ACHN (cell line): ENCODE results near the gene FUCA1.
"Not testable (repeated sequence)": the region's sequence is repeated elsewhere in the genome, so short reads cannot be mapped to it uniquely, and the experiment has no call there.

ENCODE experiments used
- DNase-seq: peaks from one replicate; pipeline ENCODE4 v3.0.0-alpha.2; 2015
- in situ Hi-C: cut with HindIII; loops from 2 replicates; pipeline ENCODE4 v1.10.0; 2017; ENCODE audit warnings: low sequenced_read_pairs, low pct_ligation_motif_present, low pct_unique_long_range_greater_than_20kb

The FUCA1 gene

GRCh38 chr1:23848673-23849616, 19.1 kb downstream of the FUCA1 start:
- DNase-seq, result no peak
- in situ Hi-C loops, result no loop called here

DNA sequence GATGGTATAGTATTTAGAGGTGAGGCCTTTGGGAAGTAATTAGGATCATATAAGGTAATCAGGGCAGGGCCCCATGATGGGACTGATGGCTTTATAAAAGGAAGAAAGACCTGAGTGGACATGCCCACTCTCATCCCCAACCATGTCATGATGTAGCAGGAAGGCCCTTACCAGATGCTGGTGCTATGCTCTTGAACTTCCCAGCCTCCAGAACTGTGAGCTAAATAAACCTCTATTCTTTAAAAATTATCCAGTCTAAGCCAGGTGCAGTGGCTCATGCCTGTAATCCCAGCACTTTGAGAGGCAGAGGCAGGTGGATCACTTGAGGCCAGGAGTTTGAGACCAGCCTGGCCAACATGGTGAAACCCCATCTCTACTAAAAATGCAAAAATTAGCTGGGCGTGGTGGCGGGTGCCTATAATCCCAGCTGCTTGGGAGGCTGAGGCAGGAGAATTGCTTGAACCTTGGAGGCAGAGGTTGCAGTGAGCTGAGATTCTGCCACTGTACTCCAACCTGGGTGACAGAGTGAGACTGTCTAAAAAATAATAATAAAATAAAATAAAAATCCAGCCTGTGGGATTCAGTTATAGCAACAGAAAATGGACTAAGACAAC, 20.5 kb downstream of the FUCA1 start:
- in situ Hi-C loops, DNase-seq: not testable (repeated sequence)

DNA sequence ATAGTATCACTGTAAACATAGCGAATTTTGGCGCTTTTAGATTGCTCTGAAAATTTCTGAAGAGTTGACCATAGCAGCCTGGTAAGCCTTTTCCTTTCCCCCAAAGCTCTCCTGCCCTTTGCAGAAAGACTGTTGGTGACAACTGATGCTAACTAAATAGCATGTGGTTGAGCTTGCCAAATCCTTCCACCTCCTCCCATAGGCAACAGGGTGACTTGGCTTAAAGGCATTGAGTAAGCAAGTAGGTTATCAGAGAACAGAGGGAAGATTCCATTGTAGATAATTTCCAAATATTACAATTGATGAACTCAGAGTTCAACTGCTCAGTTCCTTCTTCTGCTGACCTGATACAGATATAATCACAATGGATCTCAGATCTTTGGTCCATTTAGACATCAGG, 22.9 kb downstream of the FUCA1 start:
- DNase-seq, result no peak
- in situ Hi-C loops, result no loop called here

GRCh38 chr1:23843644-23844043, 24.4 kb downstream of the FUCA1 start:
- DNase-seq, result no peak
- in situ Hi-C loops, result no loop called here

DNA sequence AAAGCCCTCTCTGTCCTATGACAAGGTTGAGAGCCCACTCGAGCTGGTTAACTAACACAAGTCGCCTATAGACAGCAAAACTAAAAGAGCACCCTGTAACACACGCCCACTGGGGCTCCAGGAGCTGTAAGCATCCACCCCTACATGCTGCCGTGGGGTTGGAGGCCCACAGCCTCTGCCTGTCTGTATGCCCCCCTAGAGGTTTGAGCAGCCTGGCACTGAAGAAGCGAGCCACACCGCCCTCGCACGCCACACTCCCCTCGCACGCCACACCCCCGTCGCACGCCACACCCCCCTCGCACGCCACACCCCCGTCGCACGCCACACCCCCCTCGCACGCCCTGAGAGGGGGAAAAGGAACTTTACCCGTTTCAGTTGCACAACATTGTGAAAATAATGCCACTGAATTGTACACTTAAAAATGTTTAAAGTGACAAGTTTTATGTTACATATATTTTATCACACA, 29.7 kb downstream of the FUCA1 start:
- in situ Hi-C loops, result no loop called here
- peak; percentile 47 for DNase-seq

- no peak for DNase-seq
- in situ Hi-C loops, result no loop called here
These were observed 30.2 kb downstream of the FUCA1 start for GRCh38 chr1:23837908-23838307.

DNA sequence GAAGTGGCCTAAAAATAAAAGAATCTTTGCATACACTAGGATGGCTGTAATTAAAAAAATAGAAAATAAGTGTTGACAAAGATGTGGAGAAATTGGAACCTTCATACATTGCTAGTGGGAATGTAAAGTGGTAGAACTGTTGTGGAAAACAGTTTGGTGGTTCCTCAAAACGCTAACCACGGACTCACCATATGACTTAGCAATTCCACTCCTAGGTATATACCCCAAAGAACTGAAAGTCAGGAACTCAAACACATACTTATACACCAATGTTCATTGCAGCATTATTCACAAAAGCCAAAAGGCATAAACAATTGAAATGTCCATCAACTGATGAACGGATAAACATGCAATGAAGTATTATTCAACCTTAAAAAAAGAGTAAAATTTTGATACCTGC, 32.1 kb downstream of the FUCA1 start:
- DNase-seq, result no peak
- in situ Hi-C loops, result no loop called here

DNA sequence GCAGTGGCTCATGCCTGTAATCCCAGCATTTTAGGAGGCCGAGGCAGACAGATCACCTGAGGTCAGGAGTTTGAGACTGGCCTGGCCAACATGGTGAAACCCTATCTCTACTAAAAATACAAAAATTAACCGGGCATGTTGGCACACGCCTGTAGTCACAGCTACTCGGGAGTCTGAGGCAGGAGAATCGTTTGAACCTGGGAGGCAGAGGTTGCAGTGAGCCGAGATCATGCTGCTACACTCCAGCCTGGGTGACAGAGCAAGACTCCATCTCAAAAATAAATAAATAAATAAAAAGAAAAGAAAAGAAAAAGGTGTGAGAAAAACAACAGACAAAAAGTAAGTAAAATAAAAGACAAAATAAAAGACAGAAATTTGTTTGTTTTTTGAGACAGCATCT, 33.9 kb downstream of the FUCA1 start:
- DNase-seq, in situ Hi-C loops: not testable (repeated sequence)

DNA sequence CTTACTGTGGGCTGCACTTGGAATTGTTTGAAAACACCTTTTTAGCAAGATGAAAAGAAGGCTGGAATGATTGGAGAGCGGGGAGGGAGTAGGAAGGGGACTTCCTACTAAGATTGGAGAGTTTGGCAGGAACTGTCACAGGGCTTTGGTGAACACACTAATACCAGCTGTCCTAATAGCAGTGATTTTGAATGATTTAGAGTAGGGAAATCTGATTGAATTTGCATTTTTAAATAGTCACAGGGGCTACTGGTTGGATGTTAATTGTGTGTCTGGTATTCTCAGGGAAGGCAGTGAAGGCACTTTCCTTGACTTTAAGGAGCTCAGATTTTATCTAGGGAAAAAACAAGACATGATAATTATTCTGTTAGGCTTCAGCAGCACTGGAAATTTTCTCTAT, 40.4 kb downstream of the FUCA1 start:
- DNase-seq, result no peak
- in situ Hi-C loops, result no loop called here

- DNase-seq, in situ Hi-C loops: not testable (repeated sequence)
These were observed 41.5 kb downstream of the FUCA1 start for GRCh38 chr1:23826590-23826989.

DNA sequence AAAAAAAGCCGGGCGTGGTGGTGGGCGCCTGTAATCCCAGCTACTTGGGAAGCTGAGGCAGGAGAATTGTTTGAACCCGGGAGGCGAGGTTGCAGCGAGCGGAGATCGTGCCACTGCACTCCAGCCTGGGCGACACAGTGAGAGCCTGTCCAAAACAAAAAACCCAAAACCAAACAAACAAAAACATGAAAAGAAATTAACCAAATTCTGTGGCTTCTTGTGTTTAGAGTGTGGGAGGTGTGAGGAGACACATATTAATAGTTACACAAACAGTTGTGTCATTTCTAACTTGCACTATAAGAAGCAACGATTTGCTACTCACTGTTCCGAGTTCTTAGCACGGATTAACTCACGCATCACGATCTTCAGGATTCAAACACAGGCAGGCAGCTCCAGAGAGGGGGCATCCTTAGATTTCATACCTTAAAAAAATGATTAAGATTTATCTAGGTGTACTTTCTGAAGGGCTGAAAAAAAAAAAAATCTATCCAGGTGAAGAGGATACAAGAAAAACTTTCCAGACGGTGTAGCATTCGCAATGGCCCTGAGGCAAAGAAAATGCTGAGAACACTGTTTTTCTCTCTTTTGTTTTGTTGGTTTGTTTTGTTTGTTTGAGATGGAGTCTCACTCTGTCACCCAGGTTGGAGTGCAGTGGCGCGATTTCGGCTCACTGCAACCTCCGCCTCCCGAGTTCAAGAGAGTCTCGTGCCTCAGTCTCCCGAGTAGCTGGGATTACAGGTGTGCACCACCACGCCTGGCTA, 42.1 kb downstream of the FUCA1 start:
- in situ Hi-C loops, result no loop called here
- no peak for DNase-seq

DNA sequence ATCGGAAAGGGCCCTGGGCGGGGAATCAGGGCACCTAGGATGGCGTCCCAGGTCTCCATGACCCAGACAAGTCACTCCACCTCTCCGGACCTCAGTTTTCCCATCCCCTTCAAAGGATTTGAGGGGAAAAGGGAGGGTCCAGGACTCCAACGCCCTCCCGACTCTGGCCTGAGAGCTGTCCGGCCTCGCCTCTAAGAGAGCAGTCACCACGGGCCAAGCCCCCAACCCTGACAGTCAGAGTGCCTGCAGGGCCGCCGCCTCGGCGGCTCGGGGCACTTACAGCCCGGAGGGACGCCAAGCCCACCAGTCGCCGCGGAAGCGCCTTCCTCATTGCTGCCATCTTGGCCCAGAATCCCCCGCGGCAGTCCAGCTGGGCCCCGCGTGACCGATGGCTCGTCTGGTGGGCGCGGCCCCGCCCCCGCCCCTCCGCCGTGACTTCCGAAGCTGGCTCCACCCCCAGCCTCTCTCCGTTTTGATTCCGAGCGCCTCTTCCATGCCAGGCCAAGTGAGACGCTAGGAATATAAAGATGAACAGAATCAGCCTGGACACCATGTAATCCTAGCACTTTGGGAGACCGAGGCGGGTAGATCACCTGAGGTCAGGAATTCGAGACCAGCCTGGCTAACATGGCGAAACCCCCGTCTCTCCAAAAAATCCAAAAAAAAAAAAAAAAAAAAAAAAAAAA, 42.9 kb downstream of the FUCA1 start, which contains the start of gene HMGCL:
HMGCL (minus strand) TSS at position 354 of the 686 bp plus-strand sequence; CDS start at position 340, 14 bp downstream.
- peak; percentile 88 for DNase-seq
- in situ Hi-C loops, result no loop called here

DNA sequence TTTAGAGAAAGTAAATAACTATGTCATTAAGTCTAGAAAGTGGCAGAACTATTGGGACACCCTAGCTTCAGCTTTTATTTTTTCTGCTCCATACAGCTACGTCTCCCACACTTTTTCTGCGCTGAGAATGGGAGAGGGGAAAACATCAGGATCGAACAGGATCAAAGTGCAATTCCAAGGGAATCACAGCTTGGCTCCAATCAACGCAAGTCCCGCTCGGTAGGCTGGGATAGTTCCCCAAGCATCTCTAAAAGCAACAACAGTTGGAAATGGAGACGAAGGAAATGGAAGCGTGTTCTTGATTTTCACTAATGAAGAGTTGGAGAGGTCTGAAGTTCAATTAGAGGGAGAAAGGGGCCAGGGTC, 43.4 kb downstream of the FUCA1 start:
- DNase-seq, result no peak
- in situ Hi-C loops, result no loop called here

GRCh38 chr1:23823767-23824166, 44.3 kb downstream of the FUCA1 start:
- DNase-seq, result no peak
- in situ Hi-C loops, result no loop called here

DNA sequence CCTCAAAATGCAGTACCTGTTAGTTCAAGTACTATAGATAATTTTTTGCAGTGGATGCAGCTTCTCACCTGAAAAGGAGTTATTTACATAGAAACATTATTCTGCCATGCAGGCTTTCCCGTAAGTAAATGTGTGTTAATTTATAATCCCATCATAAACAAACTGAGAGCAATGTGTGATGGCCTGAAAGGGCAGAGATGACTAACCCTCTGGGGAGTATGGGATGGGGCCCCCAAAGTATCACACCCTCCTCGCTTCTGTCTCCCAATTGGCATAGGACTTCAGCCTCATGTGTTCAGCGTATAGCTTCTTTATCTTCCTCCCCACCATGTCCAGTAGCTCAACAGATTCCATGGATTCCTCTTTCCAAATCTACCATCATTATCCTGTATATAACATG, 50.5 kb downstream of the FUCA1 start:
- no peak for DNase-seq
- in situ Hi-C loops, result no loop called here

GRCh38 chr1:23816906-23817305, 51.2 kb downstream of the FUCA1 start:
- no peak for DNase-seq
- in situ Hi-C loops, result no loop called here

- in situ Hi-C loops, result no loop called here
- no peak for DNase-seq
These were observed 51.7 kb downstream of the FUCA1 start for GRCh38 chr1:23816361-23816760.

DNA sequence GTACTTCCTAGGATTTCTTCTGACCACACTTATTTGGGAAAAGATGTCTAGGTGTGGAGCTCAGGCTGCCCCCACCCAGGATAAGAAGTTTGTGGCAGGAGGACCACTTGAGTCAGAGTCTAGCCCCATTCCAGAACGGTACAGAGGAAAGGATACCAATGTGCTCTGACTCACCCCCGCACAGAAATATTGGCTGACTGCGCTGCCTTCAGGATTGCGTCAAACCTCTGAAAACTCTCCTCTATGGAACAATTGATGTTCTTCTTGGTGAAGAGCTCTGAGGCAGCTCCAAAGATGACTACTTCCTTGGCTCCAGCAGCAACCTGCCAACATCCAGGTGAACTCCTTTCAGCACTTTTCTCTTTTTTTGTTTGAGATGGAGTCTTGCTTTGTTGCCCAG, 54.1 kb downstream of the FUCA1 start:
- in situ Hi-C loops, result no loop called here
- no peak for DNase-seq
